Activated B cell treated with CpG ODN at 0.5 μM for 24 hours (primary cell): ENCODE data around the gene CADPS2. TPM values are rescaled to one million over a fixed set of nuclear protein-coding genes. Genes with fewer than 3 reads are reported as not detected.

Source experiments
- ATAC-seq: fragments of 200-7000 bp; cut with Tn5 transposase; one replicate; pipeline ENCODE4 v1.10.0; 2021; ENCODE audit warnings: low read depth, mild to moderate bottlenecking, moderate library complexity
- CTCF ChIA-PET: fragments of 350-600 bp; sonication (Branson Sonifier 250); formaldehyde crosslinking; loops from one replicate; lab custom pipeline; 2021; ENCODE audit warnings: antibody characterized with exemption; lab: Charles Lee
- POLR2A ChIA-PET: fragments of 350-600 bp; sonication (Branson Sonifier 250); formaldehyde crosslinking; loops from one replicate; lab custom pipeline; 2021; ENCODE audit warnings: antibody characterized with exemption; lab: Charles Lee
- DNase-seq: peaks from one replicate; pipeline ENCODE4 v3.0.0; 2022
- H3K27ac Mint-ChIP-seq: one replicate; pipeline ENCODE4 v1.8.0; 2020; ENCODE audit warnings: mixed read lengths
- H3K27me3 Mint-ChIP-seq: one replicate; pipeline ENCODE4 v1.8.0; 2021; ENCODE audit warnings: mixed read lengths
- H3K36me3 Mint-ChIP-seq: one replicate; pipeline ENCODE4 v1.8.0; 2021; ENCODE audit warnings: low read depth, mixed read lengths
- H3K4me1 Mint-ChIP-seq: one replicate; pipeline ENCODE4 v1.8.0; 2021; ENCODE audit warnings: mixed read lengths
- H3K4me3 Mint-ChIP-seq: one replicate; pipeline ENCODE4 v1.8.0; 2020; ENCODE audit warnings: mild to moderate bottlenecking, mixed read lengths
- H3K9me3 Mint-ChIP-seq: one replicate; pipeline ENCODE4 v1.8.0; 2020; ENCODE audit warnings: mixed read lengths
- intact Hi-C: fragments of 100-400 bp; cut with micrococcal nuclease; formaldehyde crosslinking; loops from one replicate; pipeline ENCODE4 v1.15.1; 2024
- total RNA-seq: library from RNA; stranded (reverse); gene quantifications from 2 replicates; pipeline ENCODE4 v1.2.3, GENCODE V29; 2022
- TF ChIP-seq, protein P1 (sequence below): fragments of 200-600 bp; IDR thresholded peaks from one replicate; pipeline ENCODE4 v1.8.0; 2022; ENCODE audit warnings: antibody characterized with exemption, mild to moderate bottlenecking

Gene CADPS2
- total RNA-seq, 1 donor from 2014 or later = not detected

DNA sequence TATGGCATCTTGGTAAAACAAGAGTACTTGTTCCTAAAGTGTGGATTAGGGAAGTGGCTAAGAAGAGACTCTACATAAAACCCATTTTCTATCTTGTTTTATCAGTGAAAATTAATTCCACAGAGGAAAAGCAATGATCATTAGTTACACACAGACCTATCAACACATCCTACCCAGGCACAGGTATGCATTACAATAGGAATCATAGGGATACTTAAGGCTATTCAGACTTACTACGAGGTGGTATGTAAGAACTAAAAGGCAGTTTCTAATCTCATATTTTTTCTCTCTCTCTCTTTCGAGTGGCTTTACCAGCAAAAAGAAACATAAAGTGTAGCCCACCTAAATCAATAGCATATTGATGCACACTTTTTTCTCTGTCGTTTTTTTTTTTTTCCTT is 415.4 kb downstream of the CADPS2 start:
- POLR2A ChIA-PET = no interaction called here
- H3K4me3 Mint-ChIP-seq = no peak overlapping the region
- intact Hi-C loops = no loop called here
- ATAC-seq (no peak), DNase-seq (no peak)
- H3K9me3 Mint-ChIP-seq = no peaks in the 10 kb centered on the region
- TF ChIP-seq, protein P1, sequence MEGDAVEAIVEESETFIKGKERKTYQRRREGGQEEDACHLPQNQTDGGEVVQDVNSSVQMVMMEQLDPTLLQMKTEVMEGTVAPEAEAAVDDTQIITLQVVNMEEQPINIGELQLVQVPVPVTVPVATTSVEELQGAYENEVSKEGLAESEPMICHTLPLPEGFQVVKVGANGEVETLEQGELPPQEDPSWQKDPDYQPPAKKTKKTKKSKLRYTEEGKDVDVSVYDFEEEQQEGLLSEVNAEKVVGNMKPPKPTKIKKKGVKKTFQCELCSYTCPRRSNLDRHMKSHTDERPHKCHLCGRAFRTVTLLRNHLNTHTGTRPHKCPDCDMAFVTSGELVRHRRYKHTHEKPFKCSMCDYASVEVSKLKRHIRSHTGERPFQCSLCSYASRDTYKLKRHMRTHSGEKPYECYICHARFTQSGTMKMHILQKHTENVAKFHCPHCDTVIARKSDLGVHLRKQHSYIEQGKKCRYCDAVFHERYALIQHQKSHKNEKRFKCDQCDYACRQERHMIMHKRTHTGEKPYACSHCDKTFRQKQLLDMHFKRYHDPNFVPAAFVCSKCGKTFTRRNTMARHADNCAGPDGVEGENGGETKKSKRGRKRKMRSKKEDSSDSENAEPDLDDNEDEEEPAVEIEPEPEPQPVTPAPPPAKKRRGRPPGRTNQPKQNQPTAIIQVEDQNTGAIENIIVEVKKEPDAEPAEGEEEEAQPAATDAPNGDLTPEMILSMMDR = no peak
- H3K27me3 Mint-ChIP-seq = no peaks in the 10 kb centered on the region
- no peak overlapping the region for H3K27ac Mint-ChIP-seq
- CTCF ChIA-PET = no interaction called here
- no peaks in the 10 kb centered on the region for H3K36me3 Mint-ChIP-seq
- no peaks in the 10 kb centered on the region for H3K4me1 Mint-ChIP-seq

DNA sequence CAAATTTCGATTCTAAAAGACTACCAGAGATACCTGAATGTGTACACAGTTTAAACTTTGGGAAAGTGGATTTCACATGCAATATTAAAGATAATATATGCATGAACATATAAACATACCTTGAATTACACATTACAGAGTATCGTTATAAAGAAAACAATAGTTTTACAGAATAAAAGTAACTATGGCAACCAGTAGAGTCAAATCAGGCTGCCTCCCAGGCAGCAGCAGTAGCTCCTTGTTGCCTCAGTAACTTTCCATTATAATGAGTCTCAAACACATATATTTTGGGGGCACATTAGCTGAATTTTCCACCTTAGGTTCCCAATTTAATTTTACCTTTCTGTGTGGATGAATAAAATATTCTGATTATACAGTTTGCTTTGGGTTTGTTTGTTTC is 417.3 kb downstream of the CADPS2 start:
- Mint-ChIP-seq H3K27ac (no peak overlapping the region), H3K36me3 (no peaks in the 10 kb centered on the region), H3K4me1 (no peaks in the 10 kb centered on the region), H3K9me3 (no peaks in the 10 kb centered on the region), H3K4me3 (no peak overlapping the region), H3K27me3 (no peaks in the 10 kb centered on the region)
- no peak for DNase-seq
- intact Hi-C loops = no loop called here
- ChIA-PET CTCF (no interaction called here), POLR2A (no interaction called here)
- ATAC-seq = no peak
- TF ChIP-seq, protein P1 = no peak

DNA sequence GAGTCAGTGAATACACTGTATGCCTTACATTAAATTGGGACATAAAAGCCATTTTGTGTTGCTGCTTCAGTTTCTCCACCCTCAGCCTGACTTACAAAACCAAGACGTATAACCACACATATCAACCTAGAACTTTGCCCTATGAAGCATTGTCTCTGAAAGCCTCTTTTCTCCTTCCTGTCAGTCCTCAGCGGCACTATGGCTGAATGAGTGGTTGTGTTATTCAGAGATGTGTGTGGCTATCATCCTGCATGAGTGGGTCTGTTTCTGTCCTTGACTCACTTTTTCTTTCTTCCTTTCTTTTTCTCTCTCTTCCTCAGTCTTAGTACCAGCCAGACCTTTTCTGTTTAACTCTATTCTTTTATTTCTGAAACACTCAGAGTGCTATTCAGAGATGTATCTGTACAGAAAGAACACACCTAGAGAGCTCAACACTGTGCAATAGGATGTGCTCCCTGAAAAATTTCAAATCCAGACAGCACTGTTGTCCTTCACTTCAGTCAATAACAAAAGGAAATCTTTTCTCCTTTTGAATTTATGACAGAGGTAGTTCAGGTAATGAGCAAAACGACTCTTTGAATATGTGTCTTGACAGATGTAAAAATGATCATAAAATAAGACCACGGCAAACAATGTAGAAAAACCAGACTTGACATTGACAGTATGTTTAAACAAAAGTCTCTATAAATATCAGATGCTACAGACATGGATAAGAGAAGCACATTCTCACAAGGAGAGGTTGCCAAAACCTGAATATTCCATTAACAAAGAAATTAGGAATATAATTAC is 418.4 kb downstream of the CADPS2 start:
- CTCF ChIA-PET = no interaction called here
- POLR2A ChIA-PET = no interaction called here
- Mint-ChIP-seq H3K36me3 (no peaks in the 10 kb centered on the region), H3K27me3 (no peaks in the 10 kb centered on the region), H3K27ac (no peak overlapping the region), H3K9me3 (no peaks in the 10 kb centered on the region), H3K4me1 (no peaks in the 10 kb centered on the region), H3K4me3 (no peak overlapping the region)
- DNase-seq (no peak), ATAC-seq (no peak)
- TF ChIP-seq, protein P1 = no peak
- intact Hi-C loops = no loop called here

DNA sequence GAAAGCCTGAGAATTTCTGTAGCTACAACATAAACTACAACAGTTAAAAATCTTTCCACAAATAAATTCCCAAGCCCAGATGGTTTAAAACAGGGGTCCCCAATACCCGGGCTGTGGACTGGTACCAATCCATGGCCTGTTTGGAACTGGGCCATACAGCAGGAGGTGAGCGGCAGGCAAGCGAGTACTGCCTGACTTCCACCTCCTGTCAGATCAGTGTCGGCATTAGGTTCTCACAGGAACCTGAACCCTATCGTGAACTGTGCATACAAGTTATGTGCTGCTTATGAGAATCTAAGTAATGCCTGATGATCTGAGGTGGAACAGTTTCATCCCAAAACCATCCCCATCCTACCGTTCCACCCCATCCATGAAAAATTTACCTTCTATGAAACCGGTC is 421.0 kb downstream of the CADPS2 start:
- H3K4me3 Mint-ChIP-seq = no peak overlapping the region
- ChIA-PET CTCF (no interaction called here), POLR2A (no interaction called here)
- no peak for DNase-seq
- intact Hi-C loops = no loop called here
- no peak for ATAC-seq
- H3K27me3 Mint-ChIP-seq = no peaks in the 10 kb centered on the region
- TF ChIP-seq, protein P1 = no peak
- H3K36me3 Mint-ChIP-seq = no peaks in the 10 kb centered on the region
- H3K27ac Mint-ChIP-seq = no peak overlapping the region
- H3K4me1 Mint-ChIP-seq = no peaks in the 10 kb centered on the region
- H3K9me3 Mint-ChIP-seq = no peaks in the 10 kb centered on the region

DNA sequence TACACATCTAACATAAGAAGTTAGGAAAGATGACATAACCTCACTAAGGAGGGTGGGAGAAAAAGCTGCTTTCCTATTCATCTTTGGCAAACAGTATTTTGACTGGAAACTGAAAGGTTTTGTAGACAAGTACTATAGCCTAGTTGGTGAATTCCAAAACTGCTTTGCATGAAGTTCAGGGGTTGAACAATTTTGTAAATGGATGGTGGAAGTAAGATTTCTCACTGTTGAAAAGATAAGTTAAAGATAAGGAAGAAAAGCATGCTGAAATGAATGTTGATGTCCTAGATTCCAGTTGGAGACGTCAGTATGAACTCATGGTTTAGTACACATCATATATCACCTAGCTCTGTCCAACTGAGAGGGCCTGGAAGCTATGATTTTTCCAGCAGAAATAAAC is 422.6 kb downstream of the CADPS2 start:
- H3K36me3 Mint-ChIP-seq = no peaks in the 10 kb centered on the region
- ChIA-PET CTCF (no interaction called here), POLR2A (no interaction called here)
- TF ChIP-seq, protein P1 = no peak
- H3K27ac Mint-ChIP-seq = no peak overlapping the region
- DNase-seq = no peak
- H3K9me3 Mint-ChIP-seq = no peaks in the 10 kb centered on the region
- no peak overlapping the region for H3K4me3 Mint-ChIP-seq
- ATAC-seq = no peak
- no peaks in the 10 kb centered on the region for H3K27me3 Mint-ChIP-seq
- H3K4me1 Mint-ChIP-seq = no peaks in the 10 kb centered on the region
- intact Hi-C loops = no loop called here
